D721Med (cell line): Measurements from ENCODE around the gene KLHL10.
"Not testable (repeated sequence)": the region's sequence is repeated elsewhere in the genome, so short reads cannot be mapped to it uniquely, and the experiment has no call there.

Experiments
- DNase-seq: peaks from one replicate; pipeline ENCODE4 v3.0.0; 2011; ENCODE audit warnings: low spot score; ENCODE audit not compliant: insufficient read length
- FAIRE-seq: peaks from 2 replicates; lab custom pipeline; 2011; peaks lifted over from hg19 to GRCh38; lab: Jason Lieb, UNC
- TF ChIP-seq, protein P1 (sequence below): IDR thresholded peaks from 2 replicates; pipeline ENCODE4 v1.5.1; 2012; ENCODE audit warnings: mild to moderate bottlenecking, control low read depth; ENCODE audit not compliant: insufficient read depth; ENCODE audit errors: missing control alignments

The KLHL10 gene

DNA sequence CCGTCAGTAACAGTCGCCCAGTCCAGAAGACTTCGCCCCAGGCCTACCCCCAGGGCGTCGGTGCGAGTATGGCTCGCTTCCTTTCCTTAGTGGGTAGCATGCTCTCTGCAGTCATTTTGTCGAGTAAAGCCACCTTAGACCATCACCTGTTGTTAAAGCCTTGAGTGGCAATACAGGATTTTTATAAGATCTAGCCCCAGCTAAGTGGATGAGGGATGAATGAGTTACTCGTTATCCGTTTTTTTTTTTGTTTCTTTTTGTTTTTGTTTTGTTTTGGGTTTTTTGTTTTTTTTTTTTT lies 27.9 kb downstream of the KLHL10 start:
- DNase-seq = no peak
- no peak for FAIRE-seq
- TF ChIP-seq, protein P1, sequence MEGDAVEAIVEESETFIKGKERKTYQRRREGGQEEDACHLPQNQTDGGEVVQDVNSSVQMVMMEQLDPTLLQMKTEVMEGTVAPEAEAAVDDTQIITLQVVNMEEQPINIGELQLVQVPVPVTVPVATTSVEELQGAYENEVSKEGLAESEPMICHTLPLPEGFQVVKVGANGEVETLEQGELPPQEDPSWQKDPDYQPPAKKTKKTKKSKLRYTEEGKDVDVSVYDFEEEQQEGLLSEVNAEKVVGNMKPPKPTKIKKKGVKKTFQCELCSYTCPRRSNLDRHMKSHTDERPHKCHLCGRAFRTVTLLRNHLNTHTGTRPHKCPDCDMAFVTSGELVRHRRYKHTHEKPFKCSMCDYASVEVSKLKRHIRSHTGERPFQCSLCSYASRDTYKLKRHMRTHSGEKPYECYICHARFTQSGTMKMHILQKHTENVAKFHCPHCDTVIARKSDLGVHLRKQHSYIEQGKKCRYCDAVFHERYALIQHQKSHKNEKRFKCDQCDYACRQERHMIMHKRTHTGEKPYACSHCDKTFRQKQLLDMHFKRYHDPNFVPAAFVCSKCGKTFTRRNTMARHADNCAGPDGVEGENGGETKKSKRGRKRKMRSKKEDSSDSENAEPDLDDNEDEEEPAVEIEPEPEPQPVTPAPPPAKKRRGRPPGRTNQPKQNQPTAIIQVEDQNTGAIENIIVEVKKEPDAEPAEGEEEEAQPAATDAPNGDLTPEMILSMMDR = no peak

- TF ChIP-seq, protein P1 = no peak
- FAIRE-seq (no peak), DNase-seq (no peak)
Measured at GRCh38 chr17:41868568-41868967, 30.9 kb downstream of the KLHL10 start.

DNA sequence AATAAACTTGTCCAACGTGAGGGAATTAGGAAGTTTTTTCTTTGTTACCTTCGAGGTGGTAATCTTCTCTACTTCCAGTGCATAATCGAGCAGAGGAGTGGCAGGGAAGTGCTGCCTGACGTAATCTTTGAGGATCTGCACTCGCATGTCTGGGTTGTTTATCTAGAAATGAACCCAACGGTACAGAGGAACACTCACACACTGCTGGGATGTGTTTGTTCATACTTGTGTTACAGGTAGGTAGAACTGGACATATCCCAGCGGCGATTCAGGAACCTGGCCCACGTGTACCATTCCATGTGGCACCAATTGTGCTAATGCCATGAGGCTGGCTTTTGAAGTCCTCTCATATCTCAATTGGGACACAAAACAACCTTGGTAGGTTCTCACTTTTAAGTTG lies 31.8 kb downstream of the KLHL10 start:
- no peak for DNase-seq
- TF ChIP-seq, protein P1 = no peak
- FAIRE-seq = no peak

- no peak for FAIRE-seq
- no peak for DNase-seq
- TF ChIP-seq, protein P1 = no peak
Measured at GRCh38 chr17:41870097-41870496, 32.5 kb downstream of the KLHL10 start.

- no peak for DNase-seq
- TF ChIP-seq, protein P1 = no peak
- no peak for FAIRE-seq
Measured at GRCh38 chr17:41870627-41871026, 33.0 kb downstream of the KLHL10 start.

DNA sequence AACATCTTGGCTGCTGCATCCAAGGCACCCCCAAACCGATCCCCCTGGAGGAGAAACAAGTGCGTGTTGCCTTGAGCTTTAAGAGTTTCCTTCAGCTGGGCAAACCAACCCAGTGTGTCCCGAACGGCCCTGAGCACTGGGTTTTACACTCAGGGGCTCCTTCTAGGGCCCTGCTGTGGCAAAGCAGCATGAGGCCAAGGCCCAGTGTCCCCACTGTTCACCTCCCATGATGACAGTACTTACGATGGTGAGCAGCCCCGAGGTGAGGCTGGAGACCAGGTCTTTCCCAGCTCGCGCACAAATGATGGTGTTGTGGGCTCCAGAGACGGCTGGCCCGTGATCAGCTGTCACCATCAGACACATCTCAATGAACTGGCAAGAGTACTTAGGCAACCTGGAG lies 34.2 kb downstream of the KLHL10 start:
- no peak for FAIRE-seq
- TF ChIP-seq, protein P1 = no peak
- DNase-seq = no peak

DNA sequence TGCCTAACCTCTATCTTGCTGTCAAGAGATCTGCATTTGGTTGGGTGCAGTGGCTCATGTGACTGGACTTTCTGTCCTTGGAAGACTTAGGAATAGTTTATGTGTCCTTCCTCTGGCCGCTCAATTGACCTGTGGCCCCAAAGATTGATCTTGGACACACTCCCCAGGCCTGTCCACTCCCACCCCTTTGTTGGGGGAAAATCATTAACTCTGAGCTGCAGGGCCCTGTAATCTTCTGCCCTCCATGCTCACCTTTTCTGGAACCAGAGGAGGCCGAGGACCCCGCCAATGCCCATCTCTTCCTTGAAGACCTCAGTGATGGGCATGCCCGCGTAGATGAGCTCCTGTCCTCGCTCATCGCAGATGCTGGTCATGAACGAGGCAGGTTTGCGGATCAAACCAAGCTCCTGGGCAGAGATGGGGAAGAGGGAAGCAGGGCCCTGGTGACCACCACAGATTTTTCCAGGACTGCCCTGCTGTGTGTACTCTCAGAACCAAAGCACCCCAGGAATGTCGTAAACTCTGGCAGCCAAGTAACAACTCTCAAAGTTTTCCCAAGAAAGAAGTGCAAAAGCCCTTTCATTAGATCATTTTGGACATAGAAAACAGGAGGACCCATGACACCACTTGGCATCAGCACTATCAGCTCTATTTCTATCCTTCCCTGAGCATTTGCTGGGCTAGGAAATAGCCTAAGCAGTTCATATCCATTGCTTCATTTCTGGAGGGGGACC lies 36.1 kb downstream of the KLHL10 start:
- DNase-seq = no peak
- TF ChIP-seq, protein P1 = no peak
- FAIRE-seq = no peak

GRCh38 chr17:41874293-41874670 lies 36.7 kb downstream of the KLHL10 start:
- not testable (repeated sequence) for FAIRE-seq, DNase-seq
